H9 (cell line): Measurements from ENCODE around the gene SVIP. TPM values are rescaled to one million over a fixed set of nuclear protein-coding genes. Genes with fewer than 3 reads are reported as not detected.

Experiments
- DNase-seq: peaks from one replicate; pipeline ENCODE4 v3.0.0-alpha.2; 2017
- H2AFZ ChIP-seq: one replicate; pipeline ENCODE4 v1.6.1; 2013; ENCODE audit warnings: mild to moderate bottlenecking, low read length, control low read depth, moderate library complexity
- H2AK5ac ChIP-seq: 2 replicates; pipeline ENCODE4 v1.6.1; 2013; ENCODE audit warnings: low read length, control low read depth, mixed read lengths; ENCODE audit not compliant: insufficient read length
- H2BK120ac ChIP-seq: one replicate; pipeline ENCODE4 v1.6.1; 2013; ENCODE audit warnings: low read depth, mild to moderate bottlenecking, low read length, control low read depth, inconsistent platforms; ENCODE audit not compliant: poor library complexity, severe bottlenecking
- H2BK12ac ChIP-seq: 2 replicates; pipeline ENCODE4 v1.6.1; 2013; ENCODE audit warnings: low read length, control low read depth, mixed read lengths, low read depth; ENCODE audit not compliant: insufficient read length
- H2BK15ac ChIP-seq: 2 replicates; pipeline ENCODE4 v1.6.1; 2013; ENCODE audit warnings: low read depth, low read length, control low read depth
- H2BK20ac ChIP-seq: one replicate; pipeline ENCODE4 v1.6.1; 2013; ENCODE audit warnings: low read depth, mild to moderate bottlenecking, low read length, control low read depth, inconsistent platforms; ENCODE audit not compliant: poor library complexity, severe bottlenecking
- H2BK5ac ChIP-seq: 2 replicates; pipeline ENCODE4 v1.6.1; 2013; ENCODE audit warnings: low read length, control low read depth, mixed read lengths; ENCODE audit not compliant: insufficient read length
- H3K14ac ChIP-seq: 2 replicates; pipeline ENCODE4 v1.6.1; 2013; ENCODE audit warnings: low read length, control low read depth; ENCODE audit not compliant: insufficient read depth
- H3K18ac ChIP-seq: 2 replicates; pipeline ENCODE4 v1.6.1; 2013; ENCODE audit warnings: low read depth, mild to moderate bottlenecking, mixed read lengths, low read length, control low read depth; ENCODE audit not compliant: insufficient read length
- H3K23ac ChIP-seq: 2 replicates; pipeline ENCODE4 v1.6.1; 2013; ENCODE audit warnings: low read length, control low read depth, mixed read lengths, low read depth; ENCODE audit not compliant: insufficient read length
- H3K23me2 ChIP-seq: 2 replicates; pipeline ENCODE4 v1.6.1; 2013; ENCODE audit warnings: low read depth, mild to moderate bottlenecking, mixed read lengths, low read length, control low read depth; ENCODE audit not compliant: insufficient read length, poor library complexity, severe bottlenecking
- H3K27ac ChIP-seq: 2 replicates; pipeline ENCODE4 v1.5.1; 2013; ENCODE audit warnings: low read length, control low read depth, mixed read lengths, low read depth; ENCODE audit not compliant: insufficient read length
- H3K27me3 ChIP-seq: 2 replicates; pipeline ENCODE4 v1.6.1; 2013; ENCODE audit warnings: low read length, control low read depth, inconsistent platforms; ENCODE audit not compliant: insufficient read depth
- H3K4ac ChIP-seq: 2 replicates; pipeline ENCODE4 v1.6.1; 2013; ENCODE audit warnings: low read depth, mild to moderate bottlenecking, control low read depth, inconsistent platforms, low read length, moderate library complexity
- H3K4me1 ChIP-seq: 2 replicates; pipeline ENCODE4 v1.6.1; 2013; ENCODE audit warnings: low read length, control low read depth, inconsistent platforms; ENCODE audit not compliant: insufficient read depth
- H3K4me2 ChIP-seq: 2 replicates; pipeline ENCODE4 v1.6.1; 2013; ENCODE audit warnings: low read length, control low read depth, mixed read lengths; ENCODE audit not compliant: insufficient read length, insufficient read depth
- H3K56ac ChIP-seq: 2 replicates; pipeline ENCODE4 v1.6.1; 2013; ENCODE audit warnings: low read depth, mild to moderate bottlenecking, mixed read lengths, low read length, control low read depth; ENCODE audit not compliant: insufficient read length
- H3K79me1 ChIP-seq: 2 replicates; pipeline ENCODE4 v1.6.1; 2013; ENCODE audit warnings: low read depth, mild to moderate bottlenecking, moderate library complexity, low read length, control low read depth, inconsistent platforms; ENCODE audit not compliant: insufficient read depth, poor library complexity, severe bottlenecking
- H3K79me2 ChIP-seq: 2 replicates; pipeline ENCODE4 v1.6.1; 2013; ENCODE audit warnings: low read length, control low read depth, inconsistent platforms; ENCODE audit not compliant: insufficient read depth
- H3K9ac ChIP-seq: 2 replicates; pipeline ENCODE4 v1.6.1; 2013; ENCODE audit warnings: low read length, control low read depth, mixed read lengths; ENCODE audit not compliant: insufficient read length; ENCODE audit errors: extremely low read depth
- H3K9me3 ChIP-seq: one replicate; pipeline ENCODE4 v1.6.1; 2013; ENCODE audit warnings: low read depth, low read length, inconsistent platforms; ENCODE audit not compliant: control insufficient read depth
- H3T11ph ChIP-seq: one replicate; pipeline ENCODE4 v1.6.1; 2013; ENCODE audit warnings: mild to moderate bottlenecking, low read length, control low read depth, inconsistent platforms
- H4K20me1 ChIP-seq: one replicate; pipeline ENCODE4 v1.6.1; 2013; ENCODE audit not compliant: control insufficient read depth, insufficient read length, insufficient read depth
- H4K5ac ChIP-seq: 2 replicates; pipeline ENCODE4 v1.6.1; 2013; ENCODE audit warnings: low read depth, mild to moderate bottlenecking, mixed read lengths, low read length, control low read depth; ENCODE audit not compliant: insufficient read length
- H4K8ac ChIP-seq: replicated peaks from 2 replicates; pipeline ENCODE4 v1.6.1; 2013; ENCODE audit warnings: low read length, control low read depth, mixed read lengths, low read depth; ENCODE audit not compliant: insufficient read length
- H4K91ac ChIP-seq: 2 replicates; pipeline ENCODE4 v1.6.1; 2013; ENCODE audit warnings: low read depth, mild to moderate bottlenecking, moderate library complexity, mixed read lengths, low read length, control low read depth; ENCODE audit not compliant: insufficient read length
- H3K27ac Mint-ChIP-seq, 3 experiments: 2 replicates in 2 of 3; 3 replicates in 1 of 3; pipeline ENCODE4 v1.8.0; 2020 to 2021; ENCODE audit warnings: mixed read lengths in 3 of 3, mild to moderate bottlenecking in 1 of 3, moderate library complexity in 1 of 3
- H3K27me3 Mint-ChIP-seq: 2 replicates; pipeline ENCODE4 v1.8.0; 2021; ENCODE audit warnings: low read depth, mild to moderate bottlenecking, moderate library complexity, mixed read lengths
- H3K36me3 Mint-ChIP-seq, 3 experiments: 2 replicates in 2 of 3; 3 replicates in 1 of 3; pipeline ENCODE4 v1.8.0; 2020 to 2021; ENCODE audit warnings: low read depth in 3 of 3, mixed read lengths in 3 of 3; ENCODE audit not compliant: insufficient read depth in 1 of 3
- H3K4me1 Mint-ChIP-seq, 2 experiments: 2 replicates each; pipeline ENCODE4 v1.8.0; 2020; ENCODE audit warnings: mixed read lengths in 2 of 2
- H3K4me3 Mint-ChIP-seq, 2 experiments: 2 replicates in 1 of 2; 3 replicates in 1 of 2; pipeline ENCODE4 v1.8.0; 2020 to 2021; ENCODE audit warnings: mild to moderate bottlenecking in 2 of 2, mixed read lengths in 2 of 2, moderate library complexity in 1 of 2
- H3K9me3 Mint-ChIP-seq, 2 experiments: 2 replicates in 1 of 2; 3 replicates in 1 of 2; pipeline ENCODE4 v1.8.0; 2020; ENCODE audit warnings: mild to moderate bottlenecking in 2 of 2, mixed read lengths in 2 of 2, moderate library complexity in 1 of 2
- WGBS: extraction: QIAGEN DNeasy Blood & Tissue Kit; methylation state at CpG from one replicate; pipeline ENCODE4 v1.1.7; 2013; ENCODE audit warnings: missing lambda C conversion rate, low lambda C conversion rate, mixed read lengths; ENCODE audit not compliant: insufficient read length; ENCODE audit errors: extremely low coverage; 5-methylcytosine and 5-hydroxymethylcytosine counted together
- total RNA-seq: library from RNA; stranded (reverse); gene quantifications from 2 replicates; pipeline ENCODE4 v1.2.1, GENCODE V29; 2021
- TF ChIP-seq, protein P1 (sequence below): fragments of 200-600 bp; sonication (generic); conservative IDR thresholded peaks from 3 replicates; pipeline ENCODE4 v1.8.0; 2021; ENCODE audit warnings: antibody characterized with exemption, mild to moderate bottlenecking

SVIP gene
- total RNA-seq, 1 experiment from 2014 or later: 10.4 TPM

DNA sequence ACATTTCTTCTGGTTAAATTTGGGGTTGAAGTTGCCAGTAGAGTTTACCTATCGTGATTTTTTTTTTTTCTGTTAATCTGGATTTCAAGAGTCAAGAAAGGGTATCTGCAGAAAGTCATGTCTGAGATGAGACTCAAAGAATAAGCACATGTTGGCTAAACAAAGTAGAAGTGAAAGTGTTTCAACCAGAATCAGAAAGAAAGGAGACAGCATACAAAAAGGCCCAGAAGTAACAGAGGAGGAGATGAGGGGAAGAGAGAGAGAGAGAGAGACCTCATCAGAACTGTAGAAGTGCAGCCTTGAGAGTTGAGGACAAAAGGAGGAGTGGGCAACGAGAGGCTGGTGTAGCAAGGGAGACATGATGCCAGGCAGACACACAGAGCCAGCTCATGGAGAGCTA is 54.9 kb downstream of the SVIP start:
- Mint-ChIP-seq H3K4me1 (peaks cover 0 to 5% of the 10 kb centered on the region in 2 experiments; a peak in 2 of 4 replicates), H3K27ac (no peak overlapping the region), H3K27me3 (no peaks in the 10 kb centered on the region), H3K9me3 (no peaks in the 10 kb centered on the region; a peak in 1 of 5 replicates), H3K36me3 (no peaks in the 10 kb centered on the region), H3K4me3 (no peak overlapping the region)
- no peaks in the 10 kb centered on the region for H3K9me3 ChIP-seq
- H3K18ac ChIP-seq: no peak overlapping the region
- H3K23ac ChIP-seq: no peak overlapping the region
- no peak overlapping the region for H3K4me2 ChIP-seq
- no peak overlapping the region for H2BK20ac ChIP-seq
- no peak overlapping the region for H2AFZ ChIP-seq
- H2AK5ac ChIP-seq: no peak overlapping the region
- WGBS: no CpG with 5 or more reads among the region's 2 CpGs
- H3K56ac ChIP-seq: no peak overlapping the region
- H3K9ac ChIP-seq: no peak overlapping the region
- TF ChIP-seq, protein P1, sequence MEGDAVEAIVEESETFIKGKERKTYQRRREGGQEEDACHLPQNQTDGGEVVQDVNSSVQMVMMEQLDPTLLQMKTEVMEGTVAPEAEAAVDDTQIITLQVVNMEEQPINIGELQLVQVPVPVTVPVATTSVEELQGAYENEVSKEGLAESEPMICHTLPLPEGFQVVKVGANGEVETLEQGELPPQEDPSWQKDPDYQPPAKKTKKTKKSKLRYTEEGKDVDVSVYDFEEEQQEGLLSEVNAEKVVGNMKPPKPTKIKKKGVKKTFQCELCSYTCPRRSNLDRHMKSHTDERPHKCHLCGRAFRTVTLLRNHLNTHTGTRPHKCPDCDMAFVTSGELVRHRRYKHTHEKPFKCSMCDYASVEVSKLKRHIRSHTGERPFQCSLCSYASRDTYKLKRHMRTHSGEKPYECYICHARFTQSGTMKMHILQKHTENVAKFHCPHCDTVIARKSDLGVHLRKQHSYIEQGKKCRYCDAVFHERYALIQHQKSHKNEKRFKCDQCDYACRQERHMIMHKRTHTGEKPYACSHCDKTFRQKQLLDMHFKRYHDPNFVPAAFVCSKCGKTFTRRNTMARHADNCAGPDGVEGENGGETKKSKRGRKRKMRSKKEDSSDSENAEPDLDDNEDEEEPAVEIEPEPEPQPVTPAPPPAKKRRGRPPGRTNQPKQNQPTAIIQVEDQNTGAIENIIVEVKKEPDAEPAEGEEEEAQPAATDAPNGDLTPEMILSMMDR: no peak
- no peaks in the 10 kb centered on the region for H3K79me1 ChIP-seq
- no peak overlapping the region for H3T11ph ChIP-seq
- H3K79me2 ChIP-seq: no peaks in the 10 kb centered on the region
- no peak overlapping the region for H4K8ac ChIP-seq
- H3K27ac ChIP-seq: no peak overlapping the region
- H3K4me1 ChIP-seq: no peaks in the 10 kb centered on the region
- H3K14ac ChIP-seq: no peak overlapping the region
- H3K27me3 ChIP-seq: no peaks in the 10 kb centered on the region
- DNase-seq: no peak
- H2BK15ac ChIP-seq: no peak overlapping the region
- H2BK120ac ChIP-seq: no peak overlapping the region
- H3K4ac ChIP-seq: no peak overlapping the region; the same call in 1 of the 2 replicates
- no peak overlapping the region for H4K5ac ChIP-seq
- no peak overlapping the region for H2BK5ac ChIP-seq
- no peaks in the 10 kb centered on the region for H4K20me1 ChIP-seq
- H4K91ac ChIP-seq: no peak overlapping the region
- no peaks in the 10 kb centered on the region for H3K23me2 ChIP-seq
- no peak overlapping the region for H2BK12ac ChIP-seq
